Stimulated activated CD4-positive, alpha-beta T cell treated with anti-CD3 and anti-CD28 coated beads, Interleukin-12 subunit alpha, Interleukin-12 subunit beta, amount 100 ng/mL, for 48 hours (primary cell): ENCODE results near the gene INPP5E.
"Not testable (repeated sequence)": the region's sequence is repeated elsewhere in the genome, so short reads cannot be mapped to it uniquely, and the experiment has no call there.

ENCODE experiments used
- DNase-seq, 3 donors: peaks; one replicate each; pipeline ENCODE4 v3.0.0-alpha.2; 2020; ENCODE audit warnings: low read depth in 2 of 3, low spot score in 1 of 3

The INPP5E gene

DNA sequence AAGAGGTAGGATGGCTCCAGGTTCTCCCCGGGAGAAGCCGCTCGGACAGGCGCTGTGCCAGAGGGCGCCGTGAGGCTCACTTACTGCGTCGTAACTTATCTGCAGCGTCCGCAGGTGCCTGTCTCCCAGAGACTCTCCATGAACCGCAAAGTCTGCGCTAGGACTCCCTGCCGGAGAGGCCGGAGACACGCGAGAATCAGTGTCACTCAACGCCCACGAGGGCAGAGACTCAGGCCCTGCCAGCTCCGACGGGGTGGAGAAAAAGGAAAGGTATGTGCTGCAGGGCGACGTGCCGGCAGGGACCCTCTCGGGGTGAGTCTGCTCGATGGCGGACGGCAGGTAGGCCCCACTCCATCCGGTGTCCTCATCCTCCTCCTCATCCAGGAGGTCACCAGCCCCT lies 32.6 kb downstream of the INPP5E start:
- DNase-seq = not testable (repeated sequence)

GRCh38 chr9:136405904-136406303 lies 33.7 kb downstream of the INPP5E start:
- not testable (repeated sequence) for DNase-seq

DNA sequence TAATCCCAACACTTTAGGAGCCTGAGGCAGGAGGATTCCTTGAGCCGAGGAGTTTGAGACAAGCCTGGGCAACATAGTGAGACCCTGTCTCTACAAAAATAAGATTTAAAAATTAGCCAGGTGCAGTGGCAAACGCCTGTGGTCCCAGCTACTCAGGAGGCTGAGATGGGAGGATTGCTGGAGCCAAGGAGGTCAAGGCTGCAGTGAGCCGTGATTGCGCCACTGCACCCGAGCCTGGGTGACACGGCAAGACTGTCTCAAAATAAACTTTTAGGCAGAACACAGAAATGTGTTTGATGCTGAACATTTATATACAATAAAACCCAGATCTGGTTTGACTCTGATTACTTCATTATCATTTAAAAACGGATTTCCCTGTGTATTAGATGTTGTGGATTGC lies 34.2 kb downstream of the INPP5E start:
- DNase-seq = no peak

DNA sequence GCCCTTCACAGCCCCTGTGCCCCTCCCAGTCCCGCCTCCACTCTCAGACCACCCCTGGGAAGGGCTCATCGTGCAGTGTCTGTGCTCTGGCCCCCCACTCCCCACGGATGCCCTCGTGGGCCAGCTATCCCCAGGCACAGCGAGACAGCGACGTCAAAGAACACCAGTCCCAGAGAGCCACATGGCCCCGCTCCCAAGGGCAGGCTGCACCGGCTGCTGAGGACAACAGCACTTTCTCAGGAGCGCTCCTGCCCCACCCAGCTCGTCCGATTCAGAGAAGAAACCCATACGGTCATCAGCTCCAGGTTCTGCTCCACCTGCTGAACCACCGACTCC lies 34.9 kb downstream of the INPP5E start:
- no peak for DNase-seq

DNA sequence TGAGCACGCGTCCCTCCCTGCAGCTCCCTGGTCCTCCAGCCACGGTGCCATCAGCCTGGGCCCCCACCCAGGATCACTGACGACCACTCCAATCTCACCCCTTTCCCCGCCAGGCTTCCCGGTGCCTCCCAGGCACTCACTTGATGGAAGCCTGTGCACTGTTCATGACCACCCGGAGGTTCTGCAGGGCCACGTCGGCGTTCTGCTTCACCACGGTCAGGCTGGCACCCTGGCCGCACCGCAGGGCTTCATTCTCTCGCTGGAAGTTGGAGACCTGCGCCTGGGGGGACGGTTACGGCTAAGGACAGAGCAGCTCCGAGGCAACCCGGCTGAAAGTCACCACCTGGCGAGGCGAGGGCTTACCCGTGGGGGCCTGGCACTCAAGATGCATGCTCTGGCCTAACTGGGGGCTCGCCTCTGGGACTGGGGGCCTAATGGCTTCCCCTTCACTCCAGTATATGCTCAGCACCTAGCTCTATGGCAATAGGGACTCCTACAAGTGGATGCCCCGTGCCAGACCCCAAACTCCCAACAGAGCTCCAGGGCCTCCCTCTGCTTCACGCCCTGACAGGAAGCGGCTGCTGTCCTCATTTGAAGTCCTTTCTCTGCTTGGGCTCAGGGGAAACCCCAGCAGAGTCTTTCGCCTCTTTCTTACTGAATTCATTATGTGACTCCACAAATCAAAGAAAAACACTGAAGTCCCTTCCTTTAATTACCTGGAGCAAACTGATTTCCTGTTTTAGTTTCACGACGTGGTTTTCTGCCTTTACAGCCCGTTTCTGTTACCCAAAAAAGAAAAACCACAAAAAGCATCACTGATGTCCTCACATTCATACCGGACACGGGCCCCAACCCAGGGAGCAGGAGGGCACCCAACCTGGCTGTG lies 35.5 kb downstream of the INPP5E start:
- peak; percentile 31 to 42 (median 34) for DNase-seq

- peak; percentile 56 to 69 (median 63) for DNase-seq
Measured at GRCh38 chr9:136403538-136403914, 36.1 kb downstream of the INPP5E start.

GRCh38 chr9:136402067-136402466 lies 37.6 kb downstream of the INPP5E start:
- no peak for DNase-seq

- DNase-seq = no peak
Measured at GRCh38 chr9:136401173-136401922, 38.3 kb downstream of the INPP5E start.

- DNase-seq = peak; percentile 75 to 85 (median 80)
Measured at GRCh38 chr9:136400038-136400834, 39.4 kb downstream of the INPP5E start, which contains the start of gene SNAPC4. TSS of gene SNAPC4 (minus strand) at chr9:136400170. CDS start at chr9:136398428, 1,742 bp downstream.

- peak in 1 of 3 donors; percentile 46 for DNase-seq
Measured at GRCh38 chr9:136399176-136400037, 40.2 kb downstream of the INPP5E start.

GRCh38 chr9:136398286-136398685 lies 41.4 kb downstream of the INPP5E start:
- DNase-seq = no peak

- DNase-seq = no peak
Measured at GRCh38 chr9:136397643-136398042, 42.0 kb downstream of the INPP5E start.

GRCh38 chr9:136396219-136396515 lies 43.5 kb downstream of the INPP5E start:
- no peak for DNase-seq

GRCh38 chr9:136395345-136396218 lies 44.1 kb downstream of the INPP5E start:
- no peak for DNase-seq

GRCh38 chr9:136395020-136395340 lies 44.7 kb downstream of the INPP5E start:
- DNase-seq = no peak

GRCh38 chr9:136394312-136395019 lies 45.2 kb downstream of the INPP5E start:
- DNase-seq = no peak

- no peak for DNase-seq
Measured at GRCh38 chr9:136393531-136393930, 46.1 kb downstream of the INPP5E start.

DNA sequence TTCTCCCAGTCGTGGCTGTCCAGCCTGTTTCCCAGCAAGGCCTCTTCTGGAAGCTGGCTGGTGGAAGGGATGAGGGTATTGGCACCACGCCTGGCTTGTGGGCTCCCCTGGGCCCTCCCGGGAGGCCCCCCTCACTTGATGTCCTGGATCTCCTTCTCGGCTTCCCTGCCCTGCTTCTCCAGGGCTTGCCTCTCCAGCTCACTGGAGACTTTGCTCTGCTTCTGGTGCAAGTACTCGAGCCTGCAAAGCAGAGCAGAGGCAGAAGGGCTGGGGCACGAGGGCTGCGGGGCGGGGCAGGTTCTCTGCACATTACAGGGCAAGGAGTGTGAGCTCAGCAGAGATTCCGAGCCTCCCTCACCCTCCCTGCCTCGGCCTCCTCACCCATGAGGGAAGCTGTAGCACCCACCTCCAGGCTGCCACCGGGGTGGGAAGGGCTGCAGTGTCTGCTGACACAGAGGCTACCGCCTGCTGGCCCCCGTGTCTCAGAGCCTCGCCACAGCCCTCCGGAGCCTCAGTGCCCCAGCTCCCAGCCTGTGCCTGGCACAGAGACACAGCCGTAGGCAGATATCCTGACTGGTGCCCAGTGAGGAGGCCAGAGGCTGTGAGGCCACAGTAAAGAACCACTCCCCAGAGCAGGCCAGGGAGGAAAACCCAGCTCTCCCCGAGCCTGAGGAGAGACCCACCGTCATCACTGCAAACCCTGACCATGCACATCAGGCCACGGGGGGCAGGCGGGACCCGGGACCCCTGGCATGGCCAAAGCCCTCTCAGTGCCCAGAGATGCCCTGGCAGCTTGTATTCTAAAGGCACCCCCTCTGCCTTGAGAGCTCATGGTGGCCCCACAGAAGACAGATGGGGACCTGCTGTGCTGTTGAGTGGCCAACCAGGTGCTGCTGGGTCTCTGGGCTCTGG lies 46.9 kb downstream of the INPP5E start:
- no peak for DNase-seq
